Measurements from ENCODE around the gene PKD1L1.

The PKD1L1 gene

GRCh38 chr7:47741984-47742383 lies 206.3 kb downstream of the PKD1L1 start:
- Histone ChIP-seq H3K9ac (ENCODE audit: low read length) (no peak overlapping the region), H3K27me3 (ENCODE audit: control insufficient read depth, insufficient read depth, low read length) (no peaks in the 10 kb centered on the region), H3K4me3 (ENCODE audit: low read depth, low read length) (no peak overlapping the region), H3K4me1 (ENCODE audit: control insufficient read depth, insufficient read depth, low read length) (peaks cover 18% of the 10 kb centered on the region), H3K27ac (ENCODE audit: low read depth, low read length) (no peak overlapping the region), H3K36me3 (ENCODE audit: control insufficient read depth, insufficient read depth, low read length) (no peaks in the 10 kb centered on the region), H3K9me3 (ENCODE audit: control insufficient read depth, insufficient read depth, low read depth, low read length) (no peaks in the 10 kb centered on the region)

- H3K9me3 ChIP-seq (ENCODE audit: control insufficient read depth, insufficient read depth, low read depth, low read length): no peaks in the 10 kb centered on the region
- no peak overlapping the region for H3K27ac ChIP-seq (ENCODE audit: low read depth, low read length)
- no peaks in the 10 kb centered on the region for H3K27me3 ChIP-seq (ENCODE audit: control insufficient read depth, insufficient read depth, low read length)
- H3K4me3 ChIP-seq (ENCODE audit: low read depth, low read length): no peak overlapping the region
- H3K4me1 ChIP-seq (ENCODE audit: control insufficient read depth, insufficient read depth, low read length): peaks cover 18% of the 10 kb centered on the region
- no peaks in the 10 kb centered on the region for H3K36me3 ChIP-seq (ENCODE audit: control insufficient read depth, insufficient read depth, low read length)
- no peak overlapping the region for H3K9ac ChIP-seq (ENCODE audit: low read length)
These were observed 208.4 kb downstream of the PKD1L1 start for GRCh38 chr7:47739891-47740290.

GRCh38 chr7:47739301-47739875 lies 208.9 kb downstream of the PKD1L1 start:
- H3K36me3 ChIP-seq (ENCODE audit: control insufficient read depth, insufficient read depth, low read length): no peaks in the 10 kb centered on the region
- H3K4me1 ChIP-seq (ENCODE audit: control insufficient read depth, insufficient read depth, low read length): peaks cover 17% of the 10 kb centered on the region
- no peak overlapping the region for H3K4me3 ChIP-seq (ENCODE audit: low read depth, low read length)
- H3K27me3 ChIP-seq (ENCODE audit: control insufficient read depth, insufficient read depth, low read length): no peaks in the 10 kb centered on the region
- H3K27ac ChIP-seq (ENCODE audit: low read depth, low read length): no peak overlapping the region
- no peaks in the 10 kb centered on the region for H3K9me3 ChIP-seq (ENCODE audit: control insufficient read depth, insufficient read depth, low read depth, low read length)
- no peak overlapping the region for H3K9ac ChIP-seq (ENCODE audit: low read length)

DNA sequence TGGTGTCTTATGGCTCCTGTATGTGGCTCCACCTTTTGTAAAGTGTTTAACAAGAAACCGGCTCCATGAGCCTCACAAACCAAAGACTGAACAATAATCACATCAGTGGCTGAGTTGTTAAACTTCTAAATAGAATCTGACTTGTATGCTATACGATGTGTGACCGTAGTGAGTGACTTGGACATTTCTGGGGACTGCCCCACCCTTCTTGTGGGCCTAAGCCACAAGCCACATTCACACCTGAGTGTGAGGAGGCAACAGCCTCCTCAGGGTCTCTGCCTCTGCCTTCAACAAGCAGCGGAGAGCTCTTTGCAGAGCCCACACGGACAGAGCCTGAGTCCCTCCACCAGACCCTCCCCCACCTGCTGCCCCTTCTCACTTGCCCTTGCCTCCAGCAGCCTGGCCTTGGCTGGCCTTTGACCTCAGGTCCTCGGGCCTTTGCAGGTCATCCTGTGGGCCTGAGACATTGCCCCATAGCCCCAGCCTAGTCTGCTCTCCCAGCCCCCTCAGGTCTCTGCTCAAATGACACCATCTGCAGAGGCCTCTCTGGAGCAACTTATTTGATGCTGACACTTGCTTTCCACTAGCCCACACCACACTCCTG lies 209.6 kb downstream of the PKD1L1 start:
- H3K27me3 ChIP-seq (ENCODE audit: control insufficient read depth, insufficient read depth, low read length): no peaks in the 10 kb centered on the region
- no peak overlapping the region for H3K9ac ChIP-seq (ENCODE audit: low read length)
- no peak overlapping the region for H3K4me3 ChIP-seq (ENCODE audit: low read depth, low read length)
- no peak overlapping the region for H3K27ac ChIP-seq (ENCODE audit: low read depth, low read length)
- H3K9me3 ChIP-seq (ENCODE audit: control insufficient read depth, insufficient read depth, low read depth, low read length): no peaks in the 10 kb centered on the region
- H3K36me3 ChIP-seq (ENCODE audit: control insufficient read depth, insufficient read depth, low read length): no peaks in the 10 kb centered on the region
- H3K4me1 ChIP-seq (ENCODE audit: control insufficient read depth, insufficient read depth, low read length): peaks cover 10% of the 10 kb centered on the region

DNA sequence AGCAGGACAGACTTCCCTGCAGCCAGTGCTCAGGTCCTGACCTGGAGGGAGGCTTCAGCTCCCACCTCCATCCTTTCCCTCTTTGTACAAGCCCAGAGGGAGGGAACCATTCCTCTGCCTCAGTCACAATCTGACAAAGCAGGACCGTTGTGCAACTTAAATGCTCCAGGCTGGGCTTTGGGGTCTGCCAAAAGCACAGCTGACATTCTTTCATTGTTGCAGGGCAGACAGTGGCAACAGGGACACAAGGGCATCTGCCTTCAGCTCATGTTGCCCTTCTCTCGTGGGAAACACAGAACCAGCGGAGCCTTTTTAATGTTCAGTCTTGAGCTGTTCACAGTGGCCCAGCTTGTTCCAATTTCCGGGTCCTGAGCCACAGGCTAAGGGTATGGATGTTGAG lies 210.7 kb downstream of the PKD1L1 start:
- H3K36me3 ChIP-seq (ENCODE audit: control insufficient read depth, insufficient read depth, low read length): no peaks in the 10 kb centered on the region
- H3K9ac ChIP-seq (ENCODE audit: low read length): no peak overlapping the region
- H3K27ac ChIP-seq (ENCODE audit: low read depth, low read length): no peak overlapping the region
- H3K4me3 ChIP-seq (ENCODE audit: low read depth, low read length): no peak overlapping the region
- no peaks in the 10 kb centered on the region for H3K9me3 ChIP-seq (ENCODE audit: control insufficient read depth, insufficient read depth, low read depth, low read length)
- no peaks in the 10 kb centered on the region for H3K27me3 ChIP-seq (ENCODE audit: control insufficient read depth, insufficient read depth, low read length)
- peaks cover 9% of the 10 kb centered on the region for H3K4me1 ChIP-seq (ENCODE audit: control insufficient read depth, insufficient read depth, low read length)

DNA sequence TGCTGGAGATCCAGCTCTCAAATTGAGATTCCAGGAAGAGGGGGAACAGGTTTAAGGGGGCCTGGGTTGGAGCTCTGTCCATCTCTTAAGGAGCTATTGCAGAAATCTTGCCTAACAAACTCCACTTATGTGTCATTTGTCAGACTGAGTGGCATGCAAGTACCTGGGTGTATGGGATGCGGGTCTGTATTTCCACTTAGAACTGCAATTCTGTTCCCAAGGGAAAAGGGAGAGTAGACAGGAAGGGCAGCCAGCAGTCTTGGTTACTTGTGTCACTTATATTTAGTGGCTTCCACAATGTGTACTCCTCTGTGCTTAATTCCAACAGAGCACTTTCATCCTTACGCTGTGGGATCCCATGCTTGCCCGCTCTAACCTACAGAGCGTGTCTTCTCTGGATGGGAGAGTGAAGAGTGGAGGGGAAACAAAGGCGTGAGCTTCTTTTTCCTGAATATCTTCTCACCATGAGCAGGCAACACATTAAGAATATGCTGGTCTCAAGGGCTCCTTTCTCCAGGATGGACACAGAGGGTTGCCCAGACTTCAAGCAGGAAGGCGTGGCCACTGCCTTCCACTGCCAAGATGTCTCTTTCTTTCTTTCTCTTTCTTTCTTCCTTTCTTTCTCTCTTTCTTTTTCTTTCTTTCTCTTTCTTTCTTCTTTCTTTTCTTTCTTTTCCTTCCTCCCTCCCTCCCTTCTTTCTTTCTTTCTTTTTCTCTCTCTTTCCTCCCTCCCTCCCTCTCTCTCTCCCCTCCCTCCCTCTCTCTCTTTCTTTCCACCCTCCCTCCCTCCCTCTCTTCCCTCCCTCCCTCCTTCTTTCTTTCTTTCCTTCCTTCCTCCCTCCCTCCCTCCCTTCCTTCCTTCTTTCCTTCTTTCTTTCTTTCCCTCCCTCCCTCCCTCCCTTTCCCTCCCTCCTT lies 212.6 kb downstream of the PKD1L1 start:
- Histone ChIP-seq H3K4me3 (ENCODE audit: low read depth, low read length) (no peak overlapping the region), H3K27ac (ENCODE audit: low read depth, low read length) (no peak overlapping the region), H3K36me3 (ENCODE audit: control insufficient read depth, insufficient read depth, low read length) (no peaks in the 10 kb centered on the region), H3K27me3 (ENCODE audit: control insufficient read depth, insufficient read depth, low read length) (no peaks in the 10 kb centered on the region), H3K9me3 (ENCODE audit: control insufficient read depth, insufficient read depth, low read depth, low read length) (no peaks in the 10 kb centered on the region), H3K4me1 (ENCODE audit: control insufficient read depth, insufficient read depth, low read length) (peaks cover 9% of the 10 kb centered on the region), H3K9ac (ENCODE audit: low read length) (no peak overlapping the region)

- peaks cover 12% of the 10 kb centered on the region for H3K4me1 ChIP-seq (ENCODE audit: control insufficient read depth, insufficient read depth, low read length)
- no peak overlapping the region for H3K27ac ChIP-seq (ENCODE audit: low read depth, low read length)
- H3K9me3 ChIP-seq (ENCODE audit: control insufficient read depth, insufficient read depth, low read depth, low read length): no peaks in the 10 kb centered on the region
- H3K9ac ChIP-seq (ENCODE audit: low read length): no peak overlapping the region
- no peak overlapping the region for H3K4me3 ChIP-seq (ENCODE audit: low read depth, low read length)
- no peaks in the 10 kb centered on the region for H3K36me3 ChIP-seq (ENCODE audit: control insufficient read depth, insufficient read depth, low read length)
- H3K27me3 ChIP-seq (ENCODE audit: control insufficient read depth, insufficient read depth, low read length): no peaks in the 10 kb centered on the region
These were observed 213.3 kb downstream of the PKD1L1 start for GRCh38 chr7:47734949-47735291.

DNA sequence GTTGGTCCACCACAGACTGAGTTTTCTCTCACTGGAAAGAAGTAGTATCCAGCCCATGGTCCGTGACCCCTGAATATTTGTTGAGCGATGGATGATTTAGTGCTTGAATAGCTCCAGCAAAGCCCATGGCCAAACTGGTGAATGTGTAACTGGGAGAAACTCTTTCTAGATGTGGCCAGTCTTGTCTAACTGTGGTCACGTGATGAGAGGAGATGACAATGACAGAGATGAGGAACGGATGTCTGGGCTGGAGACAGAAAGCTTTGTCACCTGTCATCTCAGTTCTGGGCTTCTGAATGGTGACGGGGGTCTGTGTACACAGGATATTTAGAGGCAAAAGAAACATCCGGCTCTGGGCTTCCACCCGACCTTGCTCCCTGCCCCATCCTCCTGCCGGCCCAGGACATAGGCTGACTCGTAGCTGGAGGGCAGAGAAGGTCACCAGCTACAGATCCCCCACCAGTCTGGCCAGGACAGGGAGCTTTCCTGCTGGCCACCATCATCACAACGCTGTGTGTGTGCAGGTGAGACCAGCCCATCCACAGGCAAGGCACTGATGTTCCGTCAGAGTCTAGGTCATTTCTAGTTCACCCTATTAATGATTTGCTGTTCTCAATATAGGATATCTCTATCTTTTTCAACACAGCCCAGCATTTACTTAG lies 213.8 kb downstream of the PKD1L1 start:
- H3K27me3 ChIP-seq (ENCODE audit: control insufficient read depth, insufficient read depth, low read length): no peaks in the 10 kb centered on the region
- peaks cover 10% of the 10 kb centered on the region for H3K4me1 ChIP-seq (ENCODE audit: control insufficient read depth, insufficient read depth, low read length)
- H3K27ac ChIP-seq (ENCODE audit: low read depth, low read length): no peak overlapping the region
- H3K4me3 ChIP-seq (ENCODE audit: low read depth, low read length): no peak overlapping the region
- no peaks in the 10 kb centered on the region for H3K36me3 ChIP-seq (ENCODE audit: control insufficient read depth, insufficient read depth, low read length)
- H3K9ac ChIP-seq (ENCODE audit: low read length): no peak overlapping the region
- H3K9me3 ChIP-seq (ENCODE audit: control insufficient read depth, insufficient read depth, low read depth, low read length): no peaks in the 10 kb centered on the region

GRCh38 chr7:47730142-47730541 lies 218.1 kb downstream of the PKD1L1 start:
- Histone ChIP-seq H3K4me3 (ENCODE audit: low read depth, low read length) (no peak overlapping the region), H3K9me3 (ENCODE audit: control insufficient read depth, insufficient read depth, low read depth, low read length) (no peaks in the 10 kb centered on the region), H3K4me1 (ENCODE audit: control insufficient read depth, insufficient read depth, low read length) (peaks cover 6% of the 10 kb centered on the region), H3K27ac (ENCODE audit: low read depth, low read length) (no peak overlapping the region), H3K9ac (ENCODE audit: low read length) (no peak overlapping the region), H3K36me3 (ENCODE audit: control insufficient read depth, insufficient read depth, low read length) (no peaks in the 10 kb centered on the region), H3K27me3 (ENCODE audit: control insufficient read depth, insufficient read depth, low read length) (no peaks in the 10 kb centered on the region)

DNA sequence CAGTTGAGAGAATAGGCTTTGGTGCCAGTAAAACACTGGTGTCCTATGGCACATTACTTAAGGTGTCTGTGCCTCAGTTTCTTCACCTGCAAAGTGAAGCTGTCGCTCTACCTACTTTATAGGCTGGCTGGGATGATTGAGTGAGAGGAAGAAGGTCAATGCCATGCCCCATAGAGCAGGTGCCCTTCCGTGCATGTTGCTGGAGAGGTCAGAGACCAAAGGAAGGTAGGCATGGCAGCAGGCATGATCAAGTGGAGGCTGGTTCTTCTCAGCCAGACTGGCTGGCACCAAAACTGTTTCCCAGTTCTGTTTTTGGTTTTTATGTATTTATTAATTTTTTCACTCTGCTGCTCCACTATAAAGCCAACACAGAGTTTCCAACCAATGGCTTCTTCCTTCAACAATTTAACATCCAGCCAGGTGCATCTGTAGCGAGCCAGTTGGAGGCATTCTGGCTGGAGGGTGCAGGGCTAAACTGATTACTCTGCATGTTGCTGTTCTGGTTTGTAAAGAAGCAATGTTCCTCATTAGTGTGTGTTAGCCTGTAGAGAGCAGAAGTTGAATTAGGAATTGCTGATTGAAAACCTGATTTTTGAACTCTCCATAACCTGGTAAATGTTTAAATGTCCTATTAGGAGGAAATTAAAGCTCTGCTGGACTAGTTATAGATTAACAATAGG lies 222.1 kb downstream of the PKD1L1 start:
- H3K27ac ChIP-seq (ENCODE audit: low read depth, low read length): no peak overlapping the region
- H3K9me3 ChIP-seq (ENCODE audit: control insufficient read depth, insufficient read depth, low read depth, low read length): no peaks in the 10 kb centered on the region
- H3K36me3 ChIP-seq (ENCODE audit: control insufficient read depth, insufficient read depth, low read length): no peaks in the 10 kb centered on the region
- no peak overlapping the region for H3K4me3 ChIP-seq (ENCODE audit: low read depth, low read length)
- H3K4me1 ChIP-seq (ENCODE audit: control insufficient read depth, insufficient read depth, low read length): peaks cover 18% of the 10 kb centered on the region
- no peaks in the 10 kb centered on the region for H3K27me3 ChIP-seq (ENCODE audit: control insufficient read depth, insufficient read depth, low read length)
- no peak overlapping the region for H3K9ac ChIP-seq (ENCODE audit: low read length)

Data from HUES6 (cell line).